Measurements from ENCODE around the gene TMTC1.

TMTC1 gene

DNA sequence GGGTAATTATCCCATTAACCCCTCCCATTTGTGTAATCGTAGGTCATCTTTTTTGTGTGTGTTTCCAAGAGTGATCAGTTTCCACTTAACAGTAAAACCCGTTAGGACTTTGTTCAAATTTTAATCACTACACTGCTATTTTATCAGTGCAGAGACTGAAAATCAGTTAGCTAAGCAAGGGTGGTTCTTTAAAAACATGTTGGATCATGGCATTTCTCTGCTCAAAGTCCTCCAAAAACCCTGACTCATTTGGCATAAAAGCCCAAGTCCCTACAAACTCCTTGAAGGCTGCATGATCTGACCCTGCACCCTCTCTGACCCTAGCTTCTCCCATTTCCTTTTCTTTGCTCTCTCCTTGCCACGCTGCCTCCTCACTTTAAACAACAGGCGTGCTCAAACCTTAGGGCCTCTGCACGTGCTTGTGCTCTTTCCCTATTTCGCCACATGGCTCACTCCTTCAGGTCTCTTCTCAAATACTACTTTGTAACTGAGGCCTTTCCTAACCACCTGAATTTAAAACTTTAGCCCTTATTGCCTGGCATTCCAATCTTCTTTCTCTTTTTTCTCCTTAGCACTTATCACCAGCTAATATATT, 273.1 kb downstream of the TMTC1 start:
- no peak overlapping the region for H3K27ac ChIP-seq (ENCODE audit: low read depth, low read length)
- H3K27me3 ChIP-seq (ENCODE audit: control insufficient read depth, insufficient read depth, low read length) = no peaks in the 10 kb centered on the region
- H3K36me3 ChIP-seq (ENCODE audit: control insufficient read depth, insufficient read depth, low read length) = peaks cover 10% of the 10 kb centered on the region; the same call in 1 of the 2 replicates
- no peak overlapping the region for H3K9ac ChIP-seq (ENCODE audit: low read depth, low read length)
- no peaks in the 10 kb centered on the region for H3K4me1 ChIP-seq (ENCODE audit: control insufficient read depth, insufficient read depth, low read length)
- no peak overlapping the region for H3K4me3 ChIP-seq (ENCODE audit: low read depth, low read length)
- H3K9me3 ChIP-seq (ENCODE audit: control insufficient read depth, insufficient read depth, low read length) = no peaks in the 10 kb centered on the region

DNA sequence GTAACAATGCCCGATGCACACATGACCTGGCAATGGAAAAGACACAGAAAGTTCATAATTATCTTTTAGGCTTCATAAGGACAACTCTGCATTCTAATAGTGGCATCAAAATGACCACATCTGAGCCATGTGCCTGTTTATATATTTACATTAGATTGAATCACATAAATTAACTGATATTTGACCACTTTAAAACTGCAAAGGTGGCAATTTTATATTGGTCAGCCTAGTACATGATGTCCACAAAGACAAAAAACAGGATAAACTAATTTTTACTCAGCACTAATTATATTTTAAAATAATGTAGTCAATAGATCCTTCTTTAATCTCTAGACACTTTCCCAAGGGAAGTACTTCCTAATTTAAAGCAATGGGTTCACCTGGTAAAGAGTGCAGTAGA, 274.2 kb downstream of the TMTC1 start:
- Histone ChIP-seq H3K27me3 (ENCODE audit: control insufficient read depth, insufficient read depth, low read length) (no peaks in the 10 kb centered on the region), H3K4me3 (ENCODE audit: low read depth, low read length) (no peak overlapping the region), H3K4me1 (ENCODE audit: control insufficient read depth, insufficient read depth, low read length) (peaks cover 5% of the 10 kb centered on the region; the same call in 1 of the 2 replicates), H3K9ac (ENCODE audit: low read depth, low read length) (no peak overlapping the region), H3K36me3 (ENCODE audit: control insufficient read depth, insufficient read depth, low read length) (peaks cover 10% of the 10 kb centered on the region; the same call in 1 of the 2 replicates), H3K9me3 (ENCODE audit: control insufficient read depth, insufficient read depth, low read length) (no peaks in the 10 kb centered on the region), H3K27ac (ENCODE audit: low read depth, low read length) (no peak overlapping the region)

DNA sequence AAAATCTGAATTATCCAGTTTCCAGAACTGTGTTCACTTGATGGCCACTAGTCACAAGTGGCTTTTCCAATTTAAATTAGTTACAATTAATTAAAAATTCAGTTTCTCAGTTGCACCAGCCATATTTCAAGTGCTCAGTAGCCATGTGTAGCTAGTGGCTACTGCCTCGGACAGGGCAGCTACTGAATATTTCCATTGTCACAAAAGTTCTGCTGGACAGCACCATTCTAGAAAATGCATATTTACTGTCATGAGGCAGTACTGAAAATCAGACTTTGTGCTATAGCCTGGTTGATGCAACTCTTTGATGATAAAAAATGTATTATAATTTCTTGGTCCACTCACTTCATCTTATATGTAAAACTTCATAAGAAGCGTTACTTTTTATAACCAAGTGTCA, 274.8 kb downstream of the TMTC1 start:
- Histone ChIP-seq H3K9me3 (ENCODE audit: control insufficient read depth, insufficient read depth, low read length) (no peaks in the 10 kb centered on the region), H3K27me3 (ENCODE audit: control insufficient read depth, insufficient read depth, low read length) (no peaks in the 10 kb centered on the region), H3K9ac (ENCODE audit: low read depth, low read length) (no peak overlapping the region), H3K4me1 (ENCODE audit: control insufficient read depth, insufficient read depth, low read length) (peaks cover 5% of the 10 kb centered on the region; the same call in 1 of the 2 replicates), H3K4me3 (ENCODE audit: low read depth, low read length) (no peak overlapping the region), H3K36me3 (ENCODE audit: control insufficient read depth, insufficient read depth, low read length) (peaks cover 8% of the 10 kb centered on the region; the same call in 1 of the 2 replicates), H3K27ac (ENCODE audit: low read depth, low read length) (no peak overlapping the region)

DNA sequence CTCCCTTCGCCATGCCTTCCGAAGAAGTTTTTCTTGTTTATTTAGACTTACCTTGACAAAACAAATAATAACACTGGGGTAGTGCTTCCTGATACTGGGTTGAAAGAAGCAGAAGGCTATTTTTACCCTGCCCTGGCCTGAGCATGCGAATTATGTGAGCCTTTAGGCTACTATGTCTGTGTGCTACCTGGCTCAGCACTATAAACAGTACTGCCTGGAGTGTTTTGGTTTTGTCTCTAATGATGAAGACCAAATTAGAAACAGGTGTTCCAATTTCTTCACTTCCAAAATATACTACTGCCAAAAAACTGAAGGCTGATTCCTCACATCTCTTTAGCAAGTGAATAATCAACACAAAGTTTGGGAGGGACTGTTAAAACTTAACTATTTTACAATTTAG, 278.6 kb downstream of the TMTC1 start:
- Histone ChIP-seq H3K27ac (ENCODE audit: low read depth, low read length) (no peak overlapping the region), H3K4me1 (ENCODE audit: control insufficient read depth, insufficient read depth, low read length) (peaks cover 5% of the 10 kb centered on the region; the same call in 1 of the 2 replicates), H3K36me3 (ENCODE audit: control insufficient read depth, insufficient read depth, low read length) (peaks cover 8% of the 10 kb centered on the region; the same call in 1 of the 2 replicates), H3K4me3 (ENCODE audit: low read depth, low read length) (no peak overlapping the region), H3K9me3 (ENCODE audit: control insufficient read depth, insufficient read depth, low read length) (no peaks in the 10 kb centered on the region), H3K27me3 (ENCODE audit: control insufficient read depth, insufficient read depth, low read length) (no peaks in the 10 kb centered on the region), H3K9ac (ENCODE audit: low read depth, low read length) (no peak overlapping the region)

DNA sequence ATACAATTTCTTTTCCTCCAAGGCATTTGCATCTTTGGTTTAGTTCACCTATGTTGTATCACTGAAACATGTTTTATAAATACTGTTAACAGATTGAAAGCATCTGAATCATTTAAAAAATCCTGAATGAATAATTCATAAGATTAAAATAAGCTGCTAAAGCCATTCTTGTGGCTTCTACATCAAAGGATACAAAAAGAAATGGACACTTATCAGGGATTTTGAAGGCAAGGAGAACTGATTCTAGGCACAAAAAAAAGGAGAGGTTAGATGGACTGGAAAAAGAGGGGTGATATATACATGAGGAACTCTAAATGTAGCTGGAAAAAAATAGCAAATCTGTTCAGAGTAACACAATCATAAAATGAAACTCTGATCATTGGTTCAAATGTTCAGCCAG, 280.5 kb downstream of the TMTC1 start:
- Histone ChIP-seq H3K4me3 (ENCODE audit: low read depth, low read length) (no peak overlapping the region), H3K9ac (ENCODE audit: low read depth, low read length) (no peak overlapping the region), H3K27ac (ENCODE audit: low read depth, low read length) (no peak overlapping the region), H3K9me3 (ENCODE audit: control insufficient read depth, insufficient read depth, low read length) (no peaks in the 10 kb centered on the region), H3K36me3 (ENCODE audit: control insufficient read depth, insufficient read depth, low read length) (peaks cover 8% of the 10 kb centered on the region; the same call in 1 of the 2 replicates), H3K4me1 (ENCODE audit: control insufficient read depth, insufficient read depth, low read length) (peaks cover 5% of the 10 kb centered on the region; the same call in 1 of the 2 replicates), H3K27me3 (ENCODE audit: control insufficient read depth, insufficient read depth, low read length) (no peaks in the 10 kb centered on the region)

DNA sequence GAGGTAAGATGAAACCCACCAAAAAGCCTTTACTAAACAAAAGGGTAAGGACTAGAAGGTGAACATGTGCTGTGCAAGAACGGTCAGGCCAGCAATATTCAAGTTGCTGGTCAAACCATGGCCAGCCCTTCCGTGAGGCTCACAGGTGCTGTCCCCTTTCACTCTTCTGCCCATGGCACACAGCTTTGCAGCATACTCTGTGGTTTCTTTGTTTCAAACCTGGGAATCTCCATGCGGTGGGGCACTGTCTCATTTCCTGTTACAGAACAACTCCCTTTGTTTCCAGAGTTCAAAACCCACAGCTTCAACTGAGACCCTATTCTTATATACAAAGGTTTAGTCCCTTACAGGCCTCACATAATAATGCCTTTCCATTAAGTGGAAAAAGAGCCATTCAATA, 284.5 kb downstream of the TMTC1 start:
- Histone ChIP-seq H3K27me3 (ENCODE audit: control insufficient read depth, insufficient read depth, low read length) (no peaks in the 10 kb centered on the region), H3K36me3 (ENCODE audit: control insufficient read depth, insufficient read depth, low read length) (no peaks in the 10 kb centered on the region), H3K4me1 (ENCODE audit: control insufficient read depth, insufficient read depth, low read length) (no peaks in the 10 kb centered on the region), H3K27ac (ENCODE audit: low read depth, low read length) (no peak overlapping the region), H3K9me3 (ENCODE audit: control insufficient read depth, insufficient read depth, low read length) (no peaks in the 10 kb centered on the region), H3K4me3 (ENCODE audit: low read depth, low read length) (no peak overlapping the region), H3K9ac (ENCODE audit: low read depth, low read length) (no peak overlapping the region)

DNA sequence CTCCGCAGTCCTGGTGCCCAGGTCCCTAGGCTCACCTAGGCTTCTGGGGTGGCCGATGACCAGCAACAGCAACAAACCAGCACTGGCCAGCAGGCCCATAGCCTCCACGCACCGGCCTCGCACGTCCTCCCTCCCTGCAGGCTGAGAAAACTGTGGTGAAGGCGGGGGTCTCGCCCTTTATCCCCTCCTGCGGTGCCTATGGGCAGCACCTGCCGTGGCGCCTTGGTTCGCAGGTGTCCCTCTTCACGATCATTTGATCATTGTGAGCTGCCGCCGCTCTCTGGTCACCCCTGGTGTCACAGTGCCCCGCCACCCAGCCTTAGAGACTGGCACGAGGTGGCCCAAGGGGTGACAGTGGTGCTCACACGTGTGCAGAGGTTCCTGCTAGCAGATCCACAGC, 286.2 kb downstream of the TMTC1 start, which contains the start of gene OVCH1:
Gene OVCH1 (minus strand): TSS at position 99 of the 400 bp plus-strand sequence. CDS start 0 bp downstream, at position 99.
- Histone ChIP-seq H3K9me3 (ENCODE audit: control insufficient read depth, insufficient read depth, low read length) (no peaks in the 10 kb centered on the region), H3K27me3 (ENCODE audit: control insufficient read depth, insufficient read depth, low read length) (no peaks in the 10 kb centered on the region), H3K9ac (ENCODE audit: low read depth, low read length) (no peak within 1 kb of the TSS), H3K27ac (ENCODE audit: low read depth, low read length) (no peak within 1 kb of the TSS), H3K4me3 (ENCODE audit: low read depth, low read length) (no peak within 1 kb of the TSS), H3K4me1 (ENCODE audit: control insufficient read depth, insufficient read depth, low read length) (no peaks in the 10 kb centered on the region), H3K36me3 (ENCODE audit: control insufficient read depth, insufficient read depth, low read length) (no peaks in the 10 kb centered on the region)

DNA sequence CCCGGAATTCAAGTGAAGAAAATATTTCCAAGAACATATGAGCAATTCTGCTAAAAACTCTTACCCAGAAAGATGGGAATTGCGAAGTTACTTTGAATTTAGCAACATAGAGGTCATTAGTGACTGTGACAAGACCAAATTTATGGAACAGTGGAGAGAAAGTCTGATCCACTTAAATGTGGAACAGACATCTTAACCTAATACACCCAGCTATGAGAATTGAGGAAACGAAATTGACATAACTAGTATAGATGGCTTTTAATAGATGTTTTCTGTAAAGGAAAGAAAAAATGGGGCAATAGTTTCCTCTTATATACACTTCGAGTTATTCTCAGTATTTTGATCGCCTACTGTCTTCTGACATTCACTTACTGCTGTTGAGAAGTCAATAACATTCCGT, 290.9 kb downstream of the TMTC1 start:
- Histone ChIP-seq H3K27ac (ENCODE audit: low read depth, low read length) (no peak overlapping the region), H3K27me3 (ENCODE audit: control insufficient read depth, insufficient read depth, low read length) (no peaks in the 10 kb centered on the region), H3K9ac (ENCODE audit: low read depth, low read length) (no peak overlapping the region), H3K9me3 (ENCODE audit: control insufficient read depth, insufficient read depth, low read length) (no peaks in the 10 kb centered on the region), H3K4me3 (ENCODE audit: low read depth, low read length) (no peak overlapping the region), H3K4me1 (ENCODE audit: control insufficient read depth, insufficient read depth, low read length) (no peaks in the 10 kb centered on the region), H3K36me3 (ENCODE audit: control insufficient read depth, insufficient read depth, low read length) (no peaks in the 10 kb centered on the region)

DNA sequence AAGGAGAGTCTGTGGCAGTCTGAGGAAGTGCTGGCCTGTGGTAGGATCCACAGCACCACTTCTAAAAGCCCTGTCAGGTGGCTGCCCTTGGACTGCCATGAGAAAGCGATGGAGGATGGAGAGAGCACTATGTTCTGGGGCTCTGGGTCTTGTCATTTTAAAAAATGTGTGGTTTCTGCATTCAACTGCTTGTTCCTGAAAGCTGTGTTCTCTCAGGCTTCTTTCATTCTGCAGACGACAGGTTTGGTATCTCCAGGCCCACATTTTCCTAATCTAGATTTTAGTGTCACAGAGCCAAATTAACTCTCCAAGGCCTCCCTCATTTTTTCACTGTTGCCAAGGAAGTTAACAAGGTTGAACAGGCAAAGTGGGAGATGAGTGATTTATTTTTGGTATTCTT, 296.8 kb downstream of the TMTC1 start:
- Histone ChIP-seq H3K4me1 (ENCODE audit: control insufficient read depth, insufficient read depth, low read length) (no peaks in the 10 kb centered on the region), H3K9ac (ENCODE audit: low read depth, low read length) (no peak overlapping the region), H3K27me3 (ENCODE audit: control insufficient read depth, insufficient read depth, low read length) (no peaks in the 10 kb centered on the region), H3K36me3 (ENCODE audit: control insufficient read depth, insufficient read depth, low read length) (no peaks in the 10 kb centered on the region), H3K9me3 (ENCODE audit: control insufficient read depth, insufficient read depth, low read length) (no peaks in the 10 kb centered on the region), H3K27ac (ENCODE audit: low read depth, low read length) (no peak overlapping the region), H3K4me3 (ENCODE audit: low read depth, low read length) (no peak overlapping the region)

DNA sequence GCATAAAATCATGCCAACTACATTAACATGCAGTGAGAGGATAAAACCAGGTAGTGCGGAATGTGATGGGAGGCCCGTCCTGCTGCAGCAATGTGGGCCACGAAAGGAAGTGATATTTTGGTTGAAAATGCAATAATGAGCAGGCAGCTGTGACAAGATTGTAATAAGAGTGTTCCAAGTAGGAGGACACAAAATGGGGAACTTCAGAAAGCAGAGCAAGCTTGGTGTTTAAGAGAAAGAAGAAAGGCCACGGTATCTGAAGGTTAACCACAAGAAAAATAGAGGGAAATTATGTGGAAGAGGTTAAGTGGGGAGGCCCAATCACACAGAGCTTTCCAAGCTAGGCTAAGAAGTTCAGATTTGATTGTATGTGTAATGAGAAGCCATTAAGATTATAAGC, 320.5 kb downstream of the TMTC1 start:
- Histone ChIP-seq H3K27ac (ENCODE audit: low read depth, low read length) (no peak overlapping the region), H3K9me3 (ENCODE audit: control insufficient read depth, insufficient read depth, low read length) (no peaks in the 10 kb centered on the region), H3K4me1 (ENCODE audit: control insufficient read depth, insufficient read depth, low read length) (no peaks in the 10 kb centered on the region)

DNA sequence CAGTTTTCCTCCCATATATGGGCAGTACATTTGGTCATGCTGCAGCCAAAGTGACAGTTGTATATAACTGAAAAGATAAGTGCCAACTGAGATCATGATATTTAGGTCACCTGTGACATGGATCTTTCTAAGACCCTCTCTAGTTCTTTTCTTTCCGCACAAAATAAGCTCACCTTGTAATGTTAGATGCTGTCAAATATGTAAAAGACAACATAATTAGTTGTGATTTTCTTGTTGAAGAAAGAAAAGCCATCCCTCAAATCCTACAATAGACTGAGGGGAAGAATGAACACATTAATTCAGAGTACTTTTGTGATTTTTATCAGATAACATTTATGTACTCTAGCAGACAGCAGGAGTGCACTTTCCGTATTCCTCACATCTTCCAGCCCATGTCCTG, 323.7 kb downstream of the TMTC1 start:
- H3K4me1 ChIP-seq (ENCODE audit: control insufficient read depth, insufficient read depth, low read length) = no peaks in the 10 kb centered on the region
- no peak overlapping the region for H3K27ac ChIP-seq (ENCODE audit: low read depth, low read length)
- no peak overlapping the region for H3K9ac ChIP-seq (ENCODE audit: low read depth, low read length)
- H3K9me3 ChIP-seq (ENCODE audit: control insufficient read depth, insufficient read depth, low read length) = no peaks in the 10 kb centered on the region
- no peaks in the 10 kb centered on the region for H3K27me3 ChIP-seq (ENCODE audit: control insufficient read depth, insufficient read depth, low read length)
- H3K4me3 ChIP-seq (ENCODE audit: low read depth, low read length) = no peak overlapping the region
- H3K36me3 ChIP-seq (ENCODE audit: control insufficient read depth, insufficient read depth, low read length) = no peaks in the 10 kb centered on the region

More for the DNA sequence above, 320.5 kb downstream of the TMTC1 start:
- Histone ChIP-seq H3K36me3 (ENCODE audit: control insufficient read depth, insufficient read depth, low read length) (no peaks in the 10 kb centered on the region), H3K4me3 (ENCODE audit: low read depth, low read length) (no peak overlapping the region), H3K27me3 (ENCODE audit: control insufficient read depth, insufficient read depth, low read length) (no peaks in the 10 kb centered on the region), H3K9ac (ENCODE audit: low read depth, low read length) (no peak overlapping the region)

All from HUES48 (cell line).